WTC11 (cell line): ENCODE data around the gene PGAM5. TPM values are rescaled to one million over a fixed set of nuclear protein-coding genes. Genes with fewer than 3 reads are reported as not detected.

Source experiments
- ATAC-seq: fragments of 200-7000 bp; cut with Tn5 transposase; 2 replicates; pipeline ENCODE4 v1.10.0; 2021; ENCODE audit warnings: mild to moderate bottlenecking, moderate library complexity
- CTCF ChIA-PET: fragments of 300-600 bp; sonication (Branson Sonifier 250); formaldehyde crosslinking; loops from one replicate; lab custom pipeline; 2021; ENCODE audit warnings: antibody characterized with exemption; lab: Charles Lee
- POLR2A ChIA-PET: fragments of 350-600 bp; sonication (Branson Sonifier 250); formaldehyde crosslinking; loops from one replicate; lab custom pipeline; 2021; ENCODE audit warnings: antibody characterized with exemption; lab: Charles Lee
- DNase-seq: peaks from one replicate; pipeline ENCODE4 v3.0.0; 2021; ENCODE audit warnings: low spot score
- H3K27ac Mint-ChIP-seq: 2 replicates; pipeline ENCODE4 v1.8.0; 2021; ENCODE audit warnings: mixed read lengths
- H3K27me3 Mint-ChIP-seq: 2 replicates; pipeline ENCODE4 v1.8.0; 2021; ENCODE audit warnings: low read depth, mild to moderate bottlenecking, moderate library complexity, mixed read lengths
- H3K36me3 Mint-ChIP-seq: 2 replicates; pipeline ENCODE4 v1.8.0; 2021; ENCODE audit warnings: mixed read lengths
- H3K4me1 Mint-ChIP-seq: 2 replicates; pipeline ENCODE4 v1.8.0; 2022; ENCODE audit warnings: mixed read lengths
- H3K4me3 Mint-ChIP-seq: 2 replicates; pipeline ENCODE4 v1.8.0; 2021; ENCODE audit warnings: mild to moderate bottlenecking, moderate library complexity, mixed read lengths
- H3K9me3 Mint-ChIP-seq: 2 replicates; pipeline ENCODE4 v1.8.0; 2021; ENCODE audit warnings: mixed read lengths
- AR ChIP-seq: fragments of 250-450 bp; sonication (Bioruptor Pico); IDR thresholded peaks from 2 replicates; pipeline ENCODE4 v1.9.0; 2021; ENCODE audit warnings: mild to moderate bottlenecking
- CREB1 ChIP-seq: sonication (generic); formaldehyde crosslinking; IDR thresholded peaks from 2 replicates; pipeline ENCODE4 v1.8.0; 2023; ENCODE audit warnings: mild to moderate bottlenecking, missing genetic modification reagents
- FOXK1 ChIP-seq: sonication (generic); formaldehyde crosslinking; IDR thresholded peaks from 2 replicates; pipeline ENCODE4 v1.8.0; 2022; ENCODE audit warnings: mild to moderate bottlenecking, moderate library complexity, missing genetic modification reagents
- FOXP4 ChIP-seq: sonication (generic); formaldehyde crosslinking; IDR thresholded peaks from 2 replicates; pipeline ENCODE4 v1.8.0; 2022; ENCODE audit warnings: mild to moderate bottlenecking, missing genetic modification reagents
- GRHL2 ChIP-seq: fragments of 250-450 bp; sonication (Bioruptor Pico); IDR thresholded peaks from 2 replicates; pipeline ENCODE4 v1.8.0; 2022; ENCODE audit warnings: mild to moderate bottlenecking, moderate library complexity; ENCODE audit not compliant: insufficient replicate concordance, severe bottlenecking
- IRF1 ChIP-seq: sonication (generic); formaldehyde crosslinking; IDR thresholded peaks from 2 replicates; pipeline ENCODE4 v1.8.0; 2023; ENCODE audit warnings: missing genetic modification reagents
- JUN ChIP-seq: sonication (generic); formaldehyde crosslinking; IDR thresholded peaks from 2 replicates; pipeline ENCODE4 v1.8.0; 2023; ENCODE audit warnings: mild to moderate bottlenecking, missing genetic modification reagents
- KAT7 ChIP-seq: sonication (generic); formaldehyde crosslinking; IDR thresholded peaks from 2 replicates; pipeline ENCODE4 v1.8.1; 2023; ENCODE audit warnings: missing genetic modification reagents, mild to moderate bottlenecking, borderline replicate concordance
- NFYB ChIP-seq: sonication (generic); formaldehyde crosslinking; conservative IDR thresholded peaks from 2 replicates; pipeline ENCODE4 v1.8.0; 2022; ENCODE audit warnings: low read depth, missing genetic modification reagents
- NR1H2 ChIP-seq: sonication (generic); formaldehyde crosslinking; IDR thresholded peaks from 2 replicates; pipeline ENCODE4 v1.9.0; 2021; ENCODE audit warnings: mild to moderate bottlenecking, moderate library complexity, missing genetic modification reagents
- PREB ChIP-seq: sonication (generic); formaldehyde crosslinking; IDR thresholded peaks from 2 replicates; pipeline ENCODE4 v1.8.1; 2022; ENCODE audit warnings: mild to moderate bottlenecking, missing genetic modification reagents, moderate library complexity, borderline replicate concordance
- TCF7 ChIP-seq: sonication (generic); formaldehyde crosslinking; IDR thresholded peaks from 2 replicates; pipeline ENCODE4 v1.8.0; 2022; ENCODE audit warnings: mild to moderate bottlenecking, low read depth, missing genetic modification reagents, moderate library complexity
- USF2 ChIP-seq: sonication (generic); formaldehyde crosslinking; IDR thresholded peaks from 2 replicates; pipeline ENCODE4 v1.8.1; 2023; ENCODE audit warnings: mild to moderate bottlenecking, missing genetic modification reagents, moderate library complexity
- ZNF396 ChIP-seq: fragments of 250-450 bp; sonication (Bioruptor Pico); IDR thresholded peaks from 2 replicates; pipeline ENCODE4 v1.8.0; 2021; ENCODE audit warnings: mild to moderate bottlenecking, moderate library complexity, borderline replicate concordance
- total RNA-seq: library from RNA; stranded (reverse); gene quantifications from 3 replicates; pipeline ENCODE4 v1.2.3, GENCODE V29; 2021
- TF ChIP-seq, protein P1 (sequence below): sonication (generic); formaldehyde crosslinking; IDR thresholded peaks from 2 replicates; pipeline ENCODE4 v1.8.1; 2023; ENCODE audit warnings: mild to moderate bottlenecking, missing genetic modification reagents, borderline replicate concordance
- TF ChIP-seq, protein P2 (sequence below): sonication (generic); formaldehyde crosslinking; IDR thresholded peaks from 2 replicates; pipeline ENCODE4 v1.8.0; 2023; ENCODE audit warnings: missing genetic modification reagents, mild to moderate bottlenecking, borderline replicate concordance

The PGAM5 gene
- total RNA-seq, 1 experiment from 2014 or later, result 89.7 TPM

- TF ChIP-seq, protein P1, sequence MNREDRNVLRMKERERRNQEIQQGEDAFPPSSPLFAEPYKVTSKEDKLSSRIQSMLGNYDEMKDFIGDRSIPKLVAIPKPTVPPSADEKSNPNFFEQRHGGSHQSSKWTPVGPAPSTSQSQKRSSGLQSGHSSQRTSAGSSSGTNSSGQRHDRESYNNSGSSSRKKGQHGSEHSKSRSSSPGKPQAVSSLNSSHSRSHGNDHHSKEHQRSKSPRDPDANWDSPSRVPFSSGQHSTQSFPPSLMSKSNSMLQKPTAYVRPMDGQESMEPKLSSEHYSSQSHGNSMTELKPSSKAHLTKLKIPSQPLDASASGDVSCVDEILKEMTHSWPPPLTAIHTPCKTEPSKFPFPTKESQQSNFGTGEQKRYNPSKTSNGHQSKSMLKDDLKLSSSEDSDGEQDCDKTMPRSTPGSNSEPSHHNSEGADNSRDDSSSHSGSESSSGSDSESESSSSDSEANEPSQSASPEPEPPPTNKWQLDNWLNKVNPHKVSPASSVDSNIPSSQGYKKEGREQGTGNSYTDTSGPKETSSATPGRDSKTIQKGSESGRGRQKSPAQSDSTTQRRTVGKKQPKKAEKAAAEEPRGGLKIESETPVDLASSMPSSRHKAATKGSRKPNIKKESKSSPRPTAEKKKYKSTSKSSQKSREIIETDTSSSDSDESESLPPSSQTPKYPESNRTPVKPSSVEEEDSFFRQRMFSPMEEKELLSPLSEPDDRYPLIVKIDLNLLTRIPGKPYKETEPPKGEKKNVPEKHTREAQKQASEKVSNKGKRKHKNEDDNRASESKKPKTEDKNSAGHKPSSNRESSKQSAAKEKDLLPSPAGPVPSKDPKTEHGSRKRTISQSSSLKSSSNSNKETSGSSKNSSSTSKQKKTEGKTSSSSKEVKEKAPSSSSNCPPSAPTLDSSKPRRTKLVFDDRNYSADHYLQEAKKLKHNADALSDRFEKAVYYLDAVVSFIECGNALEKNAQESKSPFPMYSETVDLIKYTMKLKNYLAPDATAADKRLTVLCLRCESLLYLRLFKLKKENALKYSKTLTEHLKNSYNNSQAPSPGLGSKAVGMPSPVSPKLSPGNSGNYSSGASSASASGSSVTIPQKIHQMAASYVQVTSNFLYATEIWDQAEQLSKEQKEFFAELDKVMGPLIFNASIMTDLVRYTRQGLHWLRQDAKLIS (CRISPR knock-in tag), result no peak
Measured at GRCh38 chr12:132673288-132674179, 37.1 kb upstream of the PGAM5 start (continued).

DNA sequence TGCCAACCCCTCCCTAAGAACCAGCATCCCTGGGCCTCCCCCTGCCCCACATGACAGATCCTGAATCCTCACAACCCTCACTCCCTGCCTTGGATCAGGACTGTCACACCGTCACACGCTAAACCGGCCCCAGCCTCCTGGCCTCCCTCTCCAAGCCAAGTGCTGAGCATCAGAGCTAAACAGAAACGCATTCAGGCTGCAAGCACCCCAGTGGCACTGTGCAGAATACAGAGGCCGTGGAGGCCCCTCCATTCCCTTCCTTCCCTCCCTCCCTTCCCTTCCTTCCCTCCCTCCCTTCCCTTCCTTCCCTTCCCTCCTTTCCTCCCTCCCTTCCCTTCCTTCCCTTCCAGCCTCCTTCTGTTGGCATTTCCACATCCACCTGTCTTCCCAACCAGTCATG, 36.1 kb upstream of the PGAM5 start:
- Mint-ChIP-seq H3K27me3 (no peaks in the 10 kb centered on the region), H3K4me3 (no peak overlapping the region), H3K4me1 (no peaks in the 10 kb centered on the region), H3K27ac (no peak overlapping the region), H3K9me3 (no peaks in the 10 kb centered on the region), H3K36me3 (peaks cover 81% of the 10 kb centered on the region)
- ATAC-seq (no peak), DNase-seq (no peak)
- ChIA-PET CTCF (no interaction called here), POLR2A (no interaction called here)
- no peak for TF ChIP-seq IRF1 (CRISPR knock-in tag)
- TF ChIP-seq NFYB (CRISPR knock-in tag), result no peak
- no peak for TF ChIP-seq KAT7
- no peak for TF ChIP-seq FOXK1 (CRISPR knock-in tag)
- no peak for TF ChIP-seq ZNF396
- TF ChIP-seq AR (CRISPR knock-in tag), result no peak
- TF ChIP-seq CREB1, result no peak
- no peak for TF ChIP-seq NR1H2 (CRISPR knock-in tag)
- no peak for TF ChIP-seq FOXP4 (CRISPR knock-in tag)
- no peak for TF ChIP-seq USF2 (CRISPR knock-in tag)
- TF ChIP-seq JUN, result no peak
- no peak for TF ChIP-seq PREB (CRISPR knock-in tag)
- TF ChIP-seq GRHL2 (CRISPR knock-in tag), result no peak
- TF ChIP-seq, protein P2, sequence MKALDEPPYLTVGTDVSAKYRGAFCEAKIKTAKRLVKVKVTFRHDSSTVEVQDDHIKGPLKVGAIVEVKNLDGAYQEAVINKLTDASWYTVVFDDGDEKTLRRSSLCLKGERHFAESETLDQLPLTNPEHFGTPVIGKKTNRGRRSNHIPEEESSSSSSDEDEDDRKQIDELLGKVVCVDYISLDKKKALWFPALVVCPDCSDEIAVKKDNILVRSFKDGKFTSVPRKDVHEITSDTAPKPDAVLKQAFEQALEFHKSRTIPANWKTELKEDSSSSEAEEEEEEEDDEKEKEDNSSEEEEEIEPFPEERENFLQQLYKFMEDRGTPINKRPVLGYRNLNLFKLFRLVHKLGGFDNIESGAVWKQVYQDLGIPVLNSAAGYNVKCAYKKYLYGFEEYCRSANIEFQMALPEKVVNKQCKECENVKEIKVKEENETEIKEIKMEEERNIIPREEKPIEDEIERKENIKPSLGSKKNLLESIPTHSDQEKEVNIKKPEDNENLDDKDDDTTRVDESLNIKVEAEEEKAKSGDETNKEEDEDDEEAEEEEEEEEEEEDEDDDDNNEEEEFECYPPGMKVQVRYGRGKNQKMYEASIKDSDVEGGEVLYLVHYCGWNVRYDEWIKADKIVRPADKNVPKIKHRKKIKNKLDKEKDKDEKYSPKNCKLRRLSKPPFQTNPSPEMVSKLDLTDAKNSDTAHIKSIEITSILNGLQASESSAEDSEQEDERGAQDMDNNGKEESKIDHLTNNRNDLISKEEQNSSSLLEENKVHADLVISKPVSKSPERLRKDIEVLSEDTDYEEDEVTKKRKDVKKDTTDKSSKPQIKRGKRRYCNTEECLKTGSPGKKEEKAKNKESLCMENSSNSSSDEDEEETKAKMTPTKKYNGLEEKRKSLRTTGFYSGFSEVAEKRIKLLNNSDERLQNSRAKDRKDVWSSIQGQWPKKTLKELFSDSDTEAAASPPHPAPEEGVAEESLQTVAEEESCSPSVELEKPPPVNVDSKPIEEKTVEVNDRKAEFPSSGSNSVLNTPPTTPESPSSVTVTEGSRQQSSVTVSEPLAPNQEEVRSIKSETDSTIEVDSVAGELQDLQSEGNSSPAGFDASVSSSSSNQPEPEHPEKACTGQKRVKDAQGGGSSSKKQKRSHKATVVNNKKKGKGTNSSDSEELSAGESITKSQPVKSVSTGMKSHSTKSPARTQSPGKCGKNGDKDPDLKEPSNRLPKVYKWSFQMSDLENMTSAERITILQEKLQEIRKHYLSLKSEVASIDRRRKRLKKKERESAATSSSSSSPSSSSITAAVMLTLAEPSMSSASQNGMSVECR, result no peak
- TF ChIP-seq TCF7 (CRISPR knock-in tag), result no peak
